DOHH2 (cell line): ENCODE measurements around the gene ADGRB2.

Source experiments
- H3F3A ChIP-seq: fragments of 200-600 bp; sonication (generic), shearing (Covaris generic); 2 replicates; pipeline ENCODE4 v1.6.0; 2016; ENCODE audit warnings: antibody characterized with exemption, mild to moderate bottlenecking; ENCODE audit not compliant: control insufficient read depth, insufficient read depth
- H3K27ac ChIP-seq: fragments of 200-600 bp; sonication (generic); 2 replicates; pipeline ENCODE4 v1.5.1; 2014; ENCODE audit warnings: low read depth, mild to moderate bottlenecking, low read length, moderate library complexity
- H3K27me3 ChIP-seq: fragments of 200-600 bp; sonication (generic); 2 replicates; pipeline ENCODE4 v1.6.1; 2014; ENCODE audit warnings: mild to moderate bottlenecking, low read length, mixed read lengths; ENCODE audit not compliant: control insufficient read depth
- H3K36me3 ChIP-seq: fragments of 200-600 bp; sonication (generic); 2 replicates; pipeline ENCODE4 v1.6.1; 2014; ENCODE audit warnings: mild to moderate bottlenecking, low read length, moderate library complexity, mixed read lengths; ENCODE audit not compliant: control insufficient read depth
- H3K4me1 ChIP-seq: fragments of 200-600 bp; sonication (generic); 2 replicates; pipeline ENCODE4 v1.6.1; 2014; ENCODE audit warnings: mild to moderate bottlenecking, low read length, mixed read lengths; ENCODE audit not compliant: control insufficient read depth
- H3K4me2 ChIP-seq: fragments of 200-600 bp; sonication (generic); 2 replicates; pipeline ENCODE4 v1.6.0; 2014; ENCODE audit warnings: mild to moderate bottlenecking, low read length, moderate library complexity
- H3K4me3 ChIP-seq: fragments of 200-600 bp; sonication (generic); 2 replicates; pipeline ENCODE4 v1.5.1; 2014; ENCODE audit warnings: mild to moderate bottlenecking, low read length, mixed read lengths
- H3K79me2 ChIP-seq: fragments of 200-600 bp; sonication (generic); 2 replicates; pipeline ENCODE4 v1.6.1; 2014; ENCODE audit warnings: mild to moderate bottlenecking, low read length, mixed read lengths; ENCODE audit not compliant: control insufficient read depth
- H3K9me2 ChIP-seq: fragments of 200-600 bp; sonication (generic); replicated peaks from 2 replicates; pipeline ENCODE4 v1.6.1; 2014; ENCODE audit warnings: mild to moderate bottlenecking, low read length, mixed read lengths; ENCODE audit not compliant: control insufficient read depth
- H3K9me3 ChIP-seq: fragments of 200-600 bp; sonication (generic); 2 replicates; pipeline ENCODE4 v1.6.1; 2014; ENCODE audit warnings: antibody characterized with exemption, low read length, mixed read lengths; ENCODE audit not compliant: control insufficient read depth, insufficient read depth
- H4K20me1 ChIP-seq: fragments of 200-600 bp; sonication (generic); 2 replicates; pipeline ENCODE4 v1.6.0; 2014; ENCODE audit warnings: low read depth, mild to moderate bottlenecking, antibody characterized with exemption, low read length, moderate library complexity; ENCODE audit not compliant: control insufficient read depth, insufficient read depth
- EZH2phosphoT487 ChIP-seq: fragments of 200-600 bp; sonication (generic); IDR thresholded peaks from 2 replicates; pipeline ENCODE4 v1.6.1; 2017; ENCODE audit warnings: borderline replicate concordance, mild to moderate bottlenecking, antibody characterized with exemption, low read length, moderate library complexity, mixed read lengths
- TF ChIP-seq, protein P1 (sequence below): fragments of 200-600 bp; sonication (generic); IDR thresholded peaks from one replicate; pipeline ENCODE4 v1.5.1; 2014; ENCODE audit warnings: antibody characterized with exemption, mild to moderate bottlenecking, low read depth, low read length; ENCODE audit not compliant: poor library complexity, severe bottlenecking

The ADGRB2 gene

DNA sequence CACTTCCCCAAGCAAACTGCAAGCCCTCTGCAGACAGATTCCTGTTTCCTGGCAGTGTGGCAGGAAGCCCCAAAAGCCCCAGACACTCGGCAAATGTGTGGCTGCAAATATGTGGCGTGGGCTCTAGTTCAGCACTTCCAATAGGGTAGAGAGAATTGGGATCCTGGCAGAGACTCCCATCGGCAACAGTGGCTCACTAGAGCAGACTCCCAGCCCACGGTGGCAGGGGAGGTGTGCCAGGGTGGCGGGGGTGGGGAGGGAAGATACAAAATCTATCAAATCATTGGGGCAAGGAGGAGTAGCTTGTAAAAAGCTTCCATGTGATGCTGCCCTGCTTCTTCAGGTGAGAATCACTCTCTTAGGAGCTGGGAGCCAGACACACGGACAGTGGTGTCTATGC lies 86.2 kb downstream of the ADGRB2 start:
- TF ChIP-seq, protein P1, sequence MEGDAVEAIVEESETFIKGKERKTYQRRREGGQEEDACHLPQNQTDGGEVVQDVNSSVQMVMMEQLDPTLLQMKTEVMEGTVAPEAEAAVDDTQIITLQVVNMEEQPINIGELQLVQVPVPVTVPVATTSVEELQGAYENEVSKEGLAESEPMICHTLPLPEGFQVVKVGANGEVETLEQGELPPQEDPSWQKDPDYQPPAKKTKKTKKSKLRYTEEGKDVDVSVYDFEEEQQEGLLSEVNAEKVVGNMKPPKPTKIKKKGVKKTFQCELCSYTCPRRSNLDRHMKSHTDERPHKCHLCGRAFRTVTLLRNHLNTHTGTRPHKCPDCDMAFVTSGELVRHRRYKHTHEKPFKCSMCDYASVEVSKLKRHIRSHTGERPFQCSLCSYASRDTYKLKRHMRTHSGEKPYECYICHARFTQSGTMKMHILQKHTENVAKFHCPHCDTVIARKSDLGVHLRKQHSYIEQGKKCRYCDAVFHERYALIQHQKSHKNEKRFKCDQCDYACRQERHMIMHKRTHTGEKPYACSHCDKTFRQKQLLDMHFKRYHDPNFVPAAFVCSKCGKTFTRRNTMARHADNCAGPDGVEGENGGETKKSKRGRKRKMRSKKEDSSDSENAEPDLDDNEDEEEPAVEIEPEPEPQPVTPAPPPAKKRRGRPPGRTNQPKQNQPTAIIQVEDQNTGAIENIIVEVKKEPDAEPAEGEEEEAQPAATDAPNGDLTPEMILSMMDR = no peak
- no peak for TF ChIP-seq EZH2phosphoT487
- Histone ChIP-seq H3F3A (no peaks in the 10 kb centered on the region), H3K9me3 (no peaks in the 10 kb centered on the region), H3K27me3 (peaks cover 35% of the 10 kb centered on the region), H3K79me2 (no peaks in the 10 kb centered on the region), H3K4me2 (no peak overlapping the region), H3K36me3 (no peaks in the 10 kb centered on the region), H3K4me1 (no peaks in the 10 kb centered on the region), H4K20me1 (no peaks in the 10 kb centered on the region; the same call in 1 of the 2 replicates), H3K9me2 (no peaks in the 10 kb centered on the region), H3K4me3 (no peak overlapping the region), H3K27ac (no peak overlapping the region)

DNA sequence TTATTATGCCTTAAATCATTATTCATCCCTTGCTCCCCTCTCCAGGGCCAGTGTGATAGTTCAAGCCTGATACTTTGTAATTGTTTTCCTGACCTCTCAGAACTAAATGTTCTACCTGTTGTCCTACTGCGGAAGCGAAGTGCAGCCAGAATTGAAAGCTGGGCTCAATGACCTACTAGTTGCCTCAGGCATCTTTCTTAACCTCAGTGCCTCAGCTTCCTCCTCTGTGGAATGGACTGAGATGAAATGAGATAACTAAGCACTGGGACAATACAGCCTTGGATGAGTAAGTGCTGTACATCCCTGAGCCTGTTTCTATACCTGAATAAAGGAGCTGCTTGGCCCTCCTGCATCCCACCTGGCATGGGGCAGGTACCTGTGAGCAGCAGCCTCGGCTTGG lies 86.7 kb downstream of the ADGRB2 start:
- Histone ChIP-seq H3K4me2 (no peak overlapping the region), H3K9me2 (no peaks in the 10 kb centered on the region), H3K27me3 (peaks cover 35% of the 10 kb centered on the region), H3F3A (no peaks in the 10 kb centered on the region), H3K4me1 (no peaks in the 10 kb centered on the region), H3K9me3 (no peaks in the 10 kb centered on the region), H3K27ac (no peak overlapping the region), H3K36me3 (no peaks in the 10 kb centered on the region), H3K79me2 (no peaks in the 10 kb centered on the region), H3K4me3 (no peak overlapping the region), H4K20me1 (no peaks in the 10 kb centered on the region; the same call in 1 of the 2 replicates)
- TF ChIP-seq, protein P1 = no peak
- no peak for TF ChIP-seq EZH2phosphoT487
